ENCODE measurements around the gene SOD3.

The SOD3 gene

DNA sequence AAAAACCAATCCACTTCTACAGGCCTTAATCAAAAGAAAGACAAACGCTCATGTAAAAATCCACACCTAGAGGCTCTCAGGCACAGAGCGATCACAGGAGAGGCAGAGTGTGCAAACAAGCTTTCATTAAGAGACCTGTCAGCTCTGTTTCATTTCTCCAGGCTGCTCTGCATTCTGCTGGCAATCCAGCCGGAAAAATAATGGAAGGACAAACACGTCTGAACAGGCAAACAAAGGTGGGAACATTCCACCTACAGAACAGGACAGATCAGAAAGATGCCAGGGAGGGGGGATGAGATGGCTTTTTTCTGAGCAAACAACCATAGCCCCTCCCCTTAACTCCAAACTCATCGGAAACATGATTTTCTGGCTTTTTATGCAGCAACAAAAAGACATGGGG lies 9.7 kb downstream of the SOD3 start:
- no peak for DNase-seq

DNA sequence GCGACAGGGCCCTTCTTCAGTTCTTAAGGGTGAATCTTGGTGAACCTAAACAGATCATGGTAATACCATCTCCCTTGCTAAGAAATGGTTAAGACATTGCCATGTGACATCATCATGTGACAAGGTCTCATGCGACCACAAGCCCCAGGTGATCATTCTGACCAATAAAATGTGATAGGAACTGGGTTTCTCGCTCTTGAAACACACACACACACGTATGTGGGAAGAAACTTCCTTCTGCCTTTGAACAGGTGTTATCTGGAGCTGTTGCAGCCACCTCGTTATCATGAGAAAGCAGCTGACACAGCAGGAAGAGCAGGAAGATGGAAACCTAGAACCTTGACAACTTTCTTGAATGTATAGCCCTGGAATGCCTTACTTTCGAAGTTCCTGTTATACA lies 10.2 kb downstream of the SOD3 start:
- peak; percentile 53 for DNase-seq

DNA sequence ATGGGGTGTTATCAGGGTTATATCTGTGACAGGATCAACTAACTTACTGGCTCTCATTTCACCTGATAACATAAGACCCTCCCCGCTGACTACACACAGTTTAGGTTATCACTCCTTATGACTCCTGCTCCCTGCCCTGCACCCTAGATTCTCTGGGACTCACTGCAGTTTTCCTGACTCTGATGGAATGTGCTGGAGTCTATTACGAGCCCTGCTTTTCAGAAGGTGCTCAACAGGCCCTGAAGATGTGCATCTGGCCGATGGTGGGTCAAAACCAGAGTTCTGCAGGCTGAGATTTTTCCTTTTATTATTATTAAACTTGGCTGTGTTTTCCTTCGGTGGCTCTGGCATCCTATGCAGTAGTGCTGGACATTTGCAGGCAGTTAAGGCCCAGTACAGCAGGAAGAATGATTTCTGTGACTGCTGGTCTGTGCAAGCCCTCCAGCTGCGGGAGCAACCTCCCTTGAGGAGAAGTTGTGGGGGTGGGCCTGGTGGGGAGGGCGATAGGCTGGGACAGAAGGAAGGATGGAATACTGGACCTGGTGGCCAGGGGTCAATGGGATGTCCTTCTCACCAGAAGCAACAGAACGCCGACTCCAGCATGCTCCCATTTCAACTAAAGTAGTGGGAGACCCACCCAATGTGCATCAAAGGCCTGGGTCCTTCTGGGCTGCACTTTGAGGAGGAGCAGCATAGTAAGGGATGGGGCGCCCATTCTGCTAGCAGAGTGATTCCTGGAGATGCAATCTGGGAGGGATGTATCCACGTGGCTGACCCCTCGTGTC lies 11.0 kb downstream of the SOD3 start:
- no peak for DNase-seq

DNA sequence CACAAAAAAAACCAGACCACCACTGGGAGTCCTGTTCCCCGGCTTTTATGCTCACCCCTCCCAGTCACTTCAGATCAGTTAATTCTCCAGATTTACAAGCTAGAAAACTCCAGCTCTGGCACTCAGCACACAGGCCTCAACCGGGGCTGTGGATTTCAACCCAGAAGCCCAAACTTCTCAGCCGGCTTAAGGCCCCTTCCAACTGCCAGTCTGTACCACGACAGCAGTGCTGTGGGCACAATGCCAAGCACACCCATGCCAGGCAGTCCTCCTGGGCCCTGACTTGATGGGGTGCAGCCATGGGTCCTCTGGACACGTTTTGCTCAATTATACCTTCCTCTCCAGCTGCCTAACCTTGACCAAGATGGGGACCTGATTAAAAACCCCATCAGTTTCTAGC lies 12.2 kb downstream of the SOD3 start:
- DNase-seq, result no peak

DNA sequence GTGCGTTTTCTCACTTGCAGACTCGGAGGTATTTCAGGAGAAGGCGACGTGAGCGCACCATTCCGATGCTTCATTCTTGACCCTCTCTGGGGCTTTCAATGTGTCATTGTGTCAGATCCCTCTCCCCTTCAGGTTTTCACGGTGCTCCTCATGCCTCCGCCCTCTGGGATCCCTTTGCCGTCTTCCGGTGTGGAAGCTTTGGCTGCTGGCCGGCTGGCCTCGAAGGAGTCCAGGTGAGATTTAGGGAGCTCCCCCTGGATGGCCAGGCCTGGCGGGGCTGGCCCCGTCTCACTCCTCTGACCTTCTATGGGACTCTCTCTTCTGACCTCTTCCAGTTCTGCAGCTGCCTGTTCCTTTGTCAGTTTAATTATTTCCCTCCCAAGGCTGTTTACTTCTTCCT lies 12.9 kb downstream of the SOD3 start:
- DNase-seq, result no peak

DNA sequence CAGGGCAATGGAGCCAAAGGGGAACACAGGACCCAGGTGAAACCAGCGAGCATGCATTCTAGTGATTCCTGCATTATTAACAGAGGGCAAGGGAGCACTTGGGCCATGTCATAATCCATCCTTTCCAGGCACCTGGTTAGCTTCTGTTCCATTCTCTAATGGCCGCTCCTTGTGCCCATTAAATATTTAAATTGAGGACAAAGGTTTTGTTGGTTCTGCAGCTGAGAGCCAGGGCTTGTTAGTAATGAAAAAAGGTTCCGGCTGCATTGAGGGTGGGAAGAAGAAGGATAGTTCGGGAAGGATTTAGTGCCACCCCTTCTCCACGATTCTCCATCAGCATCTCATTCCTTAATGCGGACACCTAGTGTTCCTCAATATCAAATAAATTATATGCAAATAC lies 13.6 kb downstream of the SOD3 start:
- no peak for DNase-seq

DNA sequence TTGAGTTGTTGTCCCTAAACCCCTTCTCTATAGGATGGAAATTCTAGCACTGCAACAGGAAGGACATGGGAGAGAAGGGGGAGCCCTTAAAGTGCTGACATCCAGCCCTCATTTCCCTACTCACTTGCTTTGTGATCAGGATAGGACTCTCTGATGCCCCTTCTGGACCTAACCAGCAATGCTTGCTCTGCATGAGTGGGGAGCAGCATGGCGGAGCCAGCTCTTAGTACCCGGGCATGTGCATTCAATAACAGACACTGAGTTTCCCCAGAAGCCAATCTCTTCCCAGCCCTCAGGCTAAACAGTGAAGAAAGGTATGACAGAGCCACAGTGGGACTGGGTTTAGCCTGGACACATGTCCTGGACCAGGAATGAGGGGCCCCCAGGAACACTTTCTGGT lies 14.0 kb downstream of the SOD3 start:
- DNase-seq, result no peak

DNA sequence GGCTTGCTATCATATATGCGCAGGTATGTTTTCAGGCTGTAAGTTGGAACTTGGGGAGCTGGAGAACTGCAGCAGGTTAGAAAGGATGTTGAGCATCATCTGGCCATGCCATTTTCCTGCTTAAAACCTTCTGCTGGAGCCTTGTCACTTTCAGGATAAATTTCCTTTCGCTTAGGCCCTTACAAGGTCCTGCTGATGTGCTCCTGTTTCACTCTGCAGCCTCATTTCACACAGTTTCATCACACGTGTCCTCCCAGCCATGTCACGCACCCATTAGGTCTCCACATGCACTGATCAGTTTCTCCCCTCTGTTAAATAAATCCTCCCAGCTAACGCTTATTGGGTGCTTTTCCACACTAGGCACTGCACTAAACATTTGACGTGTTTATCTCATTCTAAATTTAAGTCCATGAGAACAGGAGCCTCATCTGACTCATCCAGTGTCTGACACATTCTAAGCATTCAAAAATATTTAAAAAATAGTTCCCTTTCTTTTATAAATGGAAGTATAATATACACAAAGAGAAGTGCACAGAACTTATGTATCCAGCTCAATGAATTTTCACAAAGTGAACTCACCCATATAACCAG lies 14.5 kb downstream of the SOD3 start:
- DNase-seq, result no peak

DNA sequence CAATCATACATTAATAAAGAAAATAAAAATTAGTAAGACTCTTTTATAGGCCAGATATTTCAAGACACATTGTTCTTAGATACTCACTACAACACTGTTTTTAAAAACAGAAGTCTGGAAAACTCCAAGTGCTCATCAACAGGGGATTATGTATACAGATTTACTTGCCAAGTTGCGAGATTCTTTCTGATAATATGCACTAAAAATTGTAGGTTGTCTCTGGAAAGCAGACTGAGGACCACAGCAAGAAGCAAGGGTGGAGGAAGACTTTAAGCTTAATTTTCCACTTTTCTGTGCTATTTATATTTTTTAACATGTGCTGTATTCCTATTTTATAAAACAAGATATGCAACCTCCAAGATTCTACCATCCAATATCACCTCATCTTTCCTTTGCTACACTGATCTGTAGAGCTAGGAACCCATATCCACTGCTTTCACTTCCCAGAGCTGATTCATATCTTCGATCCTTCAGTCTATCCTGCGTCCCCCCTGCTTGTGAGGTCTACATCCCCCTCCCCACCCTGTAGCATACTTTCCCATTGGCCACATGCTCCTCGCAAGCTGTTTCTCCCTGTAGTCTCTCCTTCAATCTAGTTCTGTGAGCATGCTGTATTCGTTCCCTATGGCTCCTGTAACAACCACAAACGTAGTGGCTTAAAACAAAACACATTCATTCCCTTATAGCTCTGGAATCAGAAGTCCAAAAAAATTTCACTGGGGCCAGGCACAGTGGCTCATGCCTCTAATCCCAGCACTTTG lies 15.7 kb downstream of the SOD3 start:
- no peak for DNase-seq

DNA sequence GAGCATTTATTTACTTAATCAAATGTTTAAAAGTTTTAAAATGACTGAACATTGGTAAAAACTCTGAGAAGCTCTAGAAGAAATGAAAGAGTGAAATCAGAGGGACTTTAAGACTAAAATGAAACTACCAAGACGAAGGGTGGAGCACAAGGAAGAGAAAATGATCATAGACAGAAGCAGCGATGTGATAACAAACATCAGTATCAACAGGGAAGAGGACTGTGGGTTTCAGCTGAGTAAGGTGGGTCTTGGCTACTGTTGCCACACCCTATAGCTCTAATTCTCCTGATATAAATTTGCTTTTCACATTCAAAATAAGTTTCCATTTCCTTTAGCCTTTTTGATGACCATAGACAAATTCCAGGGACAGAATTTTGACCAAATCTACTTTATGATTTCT lies 18.4 kb downstream of the SOD3 start:
- no peak for DNase-seq

DNA sequence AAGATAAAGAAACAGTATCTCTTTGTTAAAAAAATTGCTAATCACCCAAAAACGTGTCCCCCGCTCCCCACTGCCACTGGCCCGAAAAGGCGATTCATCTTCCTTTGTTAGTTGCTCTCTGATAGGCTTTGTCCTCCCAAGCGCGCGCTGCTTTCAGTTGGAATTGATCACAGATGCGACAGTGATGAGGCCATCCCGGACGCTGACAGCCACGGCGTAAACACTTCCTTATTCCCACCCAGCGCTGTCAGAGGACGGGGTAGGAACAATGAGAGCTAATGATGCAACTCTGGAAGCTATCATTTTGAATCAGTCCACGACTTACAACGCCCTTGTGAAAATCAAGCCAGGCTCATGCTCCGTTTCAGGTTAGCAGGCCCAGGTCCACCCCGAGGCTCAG lies 21.4 kb downstream of the SOD3 start:
- no peak for DNase-seq

DNA sequence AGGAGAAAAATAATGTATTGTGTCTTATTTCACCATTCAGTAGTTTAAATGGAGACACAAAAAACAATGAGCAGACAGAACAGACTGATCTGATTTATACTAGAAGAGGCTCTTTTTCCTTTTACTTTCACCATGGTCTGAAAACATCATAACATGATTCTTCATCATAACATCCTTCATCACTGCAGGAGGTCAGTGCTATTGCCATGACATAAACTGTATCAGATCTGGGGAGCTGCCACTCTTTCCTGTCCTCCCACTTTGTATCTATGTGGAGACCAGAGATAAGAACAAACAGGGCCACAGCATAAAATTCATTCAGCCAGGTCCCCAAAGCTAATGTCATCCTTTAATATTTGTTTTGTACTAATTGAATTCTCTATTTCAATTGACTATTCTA lies 25.2 kb downstream of the SOD3 start:
- DNase-seq, result no peak

DNA sequence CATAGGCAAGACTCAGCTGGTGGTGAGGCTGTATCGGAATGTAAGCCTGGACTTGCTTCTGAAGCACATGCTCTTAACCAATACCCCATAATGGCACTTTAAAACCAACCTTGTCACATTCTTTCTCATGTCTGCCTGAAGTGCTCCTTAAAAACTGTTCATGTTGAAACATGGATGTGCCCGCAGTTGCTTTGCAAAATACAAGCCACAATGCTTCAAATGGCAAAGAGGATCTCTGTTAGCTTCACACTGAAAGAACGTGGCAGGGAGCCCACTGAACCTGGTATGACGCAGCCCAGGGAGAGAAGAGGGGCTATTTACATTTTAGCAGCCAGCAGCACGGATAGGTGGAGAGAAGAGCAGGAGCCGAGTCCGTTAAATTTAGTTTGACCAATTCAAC lies 29.3 kb downstream of the SOD3 start:
- no peak for DNase-seq

DNA sequence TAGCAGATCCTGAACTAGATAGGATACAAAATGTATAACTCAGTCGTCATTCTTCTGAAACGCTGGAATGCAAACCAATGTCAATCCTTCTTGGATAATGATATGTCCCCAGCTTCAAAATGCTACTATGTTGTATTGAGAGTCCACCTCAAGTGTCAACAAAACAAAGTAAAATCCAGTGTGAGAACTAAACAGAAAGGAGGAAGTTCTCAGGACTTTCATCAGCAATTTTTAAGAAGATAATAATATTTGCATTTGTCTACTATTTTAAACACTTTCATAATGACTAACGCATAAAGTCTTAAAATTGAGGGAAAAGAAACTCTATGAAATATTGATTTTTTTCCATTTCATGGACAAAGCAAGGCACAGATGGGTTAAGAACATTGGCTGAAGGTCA lies 36.3 kb downstream of the SOD3 start:
- DNase-seq, result no peak

DNA sequence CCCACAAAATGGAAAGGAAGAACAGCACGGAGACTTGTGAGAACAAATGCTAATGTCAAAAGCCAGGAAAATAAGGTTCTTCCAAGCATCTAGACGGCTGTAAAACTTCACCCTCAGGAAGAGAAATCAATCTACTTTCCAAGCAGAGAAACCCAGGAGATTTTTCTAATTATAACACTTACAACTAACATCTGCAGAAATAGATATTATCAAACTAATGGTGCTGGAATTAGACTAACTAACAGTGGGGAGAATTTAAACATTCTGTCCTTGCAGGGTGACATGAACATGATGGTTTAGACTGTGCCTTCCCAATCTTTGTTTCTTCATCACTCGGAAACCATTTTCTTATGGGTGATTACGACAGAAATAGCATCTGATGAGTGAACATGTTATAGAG lies 40.3 kb downstream of the SOD3 start:
- no peak for DNase-seq

DNA sequence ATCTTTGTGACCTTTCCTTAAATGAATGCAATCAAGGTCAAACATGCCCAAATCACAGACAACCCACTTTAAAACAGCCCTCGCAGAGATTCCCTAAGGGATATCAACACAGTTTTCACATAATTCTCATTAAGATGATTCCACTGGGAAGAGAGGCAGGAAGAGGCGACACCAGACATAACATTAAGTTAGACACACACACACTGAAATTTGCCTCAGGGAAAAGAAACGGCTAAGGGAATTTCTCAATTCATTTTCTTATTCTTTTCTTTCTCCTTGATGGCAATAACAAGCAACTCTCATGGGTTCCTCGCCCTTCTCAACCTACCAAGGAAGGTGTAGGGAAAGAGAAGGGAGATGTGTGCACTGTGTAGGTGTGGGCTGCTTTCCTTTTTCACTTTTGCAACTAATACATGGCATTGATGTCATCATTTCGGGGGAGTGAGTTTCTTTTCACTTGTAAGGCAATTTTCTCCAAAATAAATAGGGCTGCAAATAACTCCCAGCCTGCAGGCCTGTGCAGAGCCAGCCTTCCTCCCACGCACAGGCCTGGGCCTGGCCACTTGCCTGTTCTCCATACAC lies 41.4 kb downstream of the SOD3 start:
- DNase-seq, result no peak

DNA sequence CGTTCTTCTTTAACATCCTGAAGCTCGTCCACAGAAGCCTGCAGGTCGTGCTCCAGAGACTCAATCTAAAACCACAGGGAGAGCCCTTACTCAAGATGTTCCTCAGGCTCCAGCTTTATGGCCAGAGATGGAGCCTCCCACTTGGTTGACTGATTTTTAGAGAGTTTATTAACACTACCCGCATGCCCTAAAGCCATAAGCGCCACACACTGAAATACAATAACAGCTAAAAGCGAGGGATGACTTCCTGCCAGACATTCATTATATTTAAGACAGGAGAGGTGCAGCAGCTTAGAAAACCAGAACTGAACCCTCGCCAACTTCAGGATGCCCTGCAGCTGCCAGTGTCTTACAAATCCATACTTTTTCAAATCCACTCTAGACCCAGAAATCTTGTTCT lies 42.0 kb downstream of the SOD3 start:
- DNase-seq, result no peak

DNA sequence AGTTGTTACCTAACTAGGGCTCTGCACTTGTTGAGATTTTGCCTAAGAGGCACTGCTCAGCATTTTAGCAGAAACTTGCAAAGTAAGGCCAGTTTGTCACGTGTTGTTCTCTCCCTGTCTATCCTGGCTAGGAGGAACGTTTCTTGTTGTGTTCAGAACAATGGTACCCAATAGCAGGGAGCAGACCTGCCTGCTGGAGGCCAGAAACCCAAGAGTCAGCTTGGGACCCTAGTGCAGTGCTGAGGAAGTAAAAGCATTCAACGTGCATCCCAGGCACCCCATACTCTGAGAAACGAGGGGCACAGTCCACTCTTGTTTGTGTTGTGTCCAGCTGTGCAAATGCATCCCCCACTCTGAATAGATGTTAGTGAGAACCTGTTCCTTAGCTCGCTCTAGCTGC lies 42.4 kb downstream of the SOD3 start:
- no peak for DNase-seq

DNA sequence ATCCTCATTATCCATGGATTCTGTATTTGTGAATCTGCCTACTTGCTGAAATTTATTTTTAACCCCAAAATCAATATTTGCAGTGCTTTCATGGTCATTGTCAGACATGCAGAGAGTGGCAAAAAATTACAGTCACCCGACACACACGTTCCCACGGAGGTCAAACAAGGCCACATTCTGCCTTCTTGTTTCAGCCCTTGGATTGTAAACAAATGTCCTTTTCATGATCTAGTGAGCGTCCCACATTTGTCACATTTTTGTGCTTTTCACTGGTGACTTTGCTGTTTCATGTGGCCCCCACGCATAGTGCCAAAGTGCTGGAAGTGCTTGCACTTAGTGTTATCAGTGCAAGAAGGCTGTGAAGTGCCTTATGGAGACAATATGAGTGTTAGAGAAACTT lies 45.0 kb downstream of the SOD3 start:
- DNase-seq, result no peak

DNA sequence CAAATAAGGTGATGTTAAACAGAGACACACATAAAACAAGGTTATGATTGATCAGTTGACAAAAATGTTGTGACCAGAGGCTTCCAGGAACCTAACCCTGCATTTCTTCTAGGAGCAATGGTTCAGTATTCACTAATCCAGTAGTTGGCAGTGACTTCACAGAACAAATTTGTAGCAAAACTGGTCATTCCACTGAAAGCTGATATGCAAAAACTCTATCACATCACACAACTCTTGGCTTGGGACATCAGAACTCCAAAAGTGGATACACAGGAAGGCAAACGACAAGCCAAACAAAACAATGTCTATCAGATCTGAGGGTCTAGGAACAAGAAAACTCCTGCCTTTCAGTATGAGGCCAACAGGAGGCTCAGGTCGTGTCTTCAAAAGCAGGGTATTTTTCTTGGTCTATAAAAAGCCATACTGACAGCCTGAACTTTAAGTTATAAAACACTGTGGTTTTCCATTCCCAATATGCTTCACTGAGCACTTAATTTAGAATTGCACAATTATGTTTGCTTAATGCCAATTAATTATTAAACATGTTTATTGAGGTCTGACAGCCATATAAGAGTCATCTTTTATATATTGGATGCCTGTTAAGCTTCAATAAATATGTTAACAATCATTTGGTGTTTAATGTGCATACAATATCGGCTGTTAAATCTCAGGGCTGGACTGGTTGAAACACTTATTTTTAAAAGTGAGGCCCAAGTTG lies 45.6 kb downstream of the SOD3 start:
- DNase-seq, result no peak

DNA sequence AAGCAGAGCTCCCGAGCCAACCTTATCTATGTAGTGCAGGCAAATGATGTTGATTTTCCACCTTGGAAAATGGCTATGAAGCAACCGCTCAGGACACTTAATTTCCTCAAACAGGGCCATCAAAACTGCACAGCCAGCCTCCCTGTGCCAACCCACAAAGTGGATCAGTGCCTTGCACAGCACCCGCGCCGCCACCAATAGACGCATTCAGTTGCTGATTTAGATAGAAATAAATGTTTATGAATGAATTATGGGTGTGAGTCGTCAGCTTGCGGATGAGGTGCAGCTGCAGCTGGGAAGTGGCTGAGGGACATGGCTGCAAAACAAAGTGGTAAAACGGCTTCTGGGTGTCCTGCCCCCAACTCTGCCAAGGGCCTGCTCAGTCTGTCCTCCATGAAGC lies 47.0 kb downstream of the SOD3 start:
- DNase-seq, result no peak

DNA sequence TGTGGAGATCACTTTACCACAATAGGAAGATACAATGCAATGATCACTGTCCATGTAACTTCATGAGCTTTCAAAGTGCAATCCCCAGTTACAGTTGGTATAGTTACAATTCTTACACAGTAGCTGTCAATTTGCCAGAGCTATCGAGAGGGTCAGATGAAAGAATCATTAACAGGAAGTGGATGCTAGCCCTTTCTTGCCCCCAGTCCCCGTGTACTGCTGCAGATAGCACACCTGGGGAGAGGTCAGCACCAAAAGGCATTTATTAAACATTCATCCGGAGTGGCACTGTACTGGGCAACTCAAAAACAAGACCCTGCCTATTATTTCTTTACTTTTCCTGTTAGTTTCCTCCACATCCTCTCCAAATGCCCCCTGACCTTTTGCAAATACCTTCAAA lies 47.7 kb downstream of the SOD3 start:
- DNase-seq, result no peak

DNA sequence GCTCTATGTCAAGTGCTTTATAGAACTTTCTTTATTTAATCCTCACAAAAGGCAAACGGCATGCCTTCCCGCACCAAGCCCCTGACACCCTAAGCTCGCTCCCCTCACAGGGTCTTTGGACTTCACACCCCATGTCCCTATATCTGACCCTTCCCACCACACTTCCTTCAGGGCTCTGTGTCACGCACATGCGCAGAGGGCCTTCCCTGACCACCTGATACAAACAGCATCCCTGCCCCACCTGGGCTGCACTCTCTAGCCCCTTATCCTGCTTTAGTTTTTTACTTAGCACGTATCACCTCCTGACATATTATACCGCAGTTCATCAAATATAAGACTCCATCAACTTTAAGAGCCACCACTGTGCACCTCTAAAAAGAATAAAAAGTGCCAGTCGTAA lies 49.8 kb downstream of the SOD3 start:
- DNase-seq, result no peak
